GM12878 (cell line): ENCODE data around the gene RPP40. TPM values are rescaled to one million over a fixed set of nuclear protein-coding genes. Genes with fewer than 3 reads are reported as not detected.

ENCODE experiments used
- ATAC-seq: fragments of 200-7000 bp; cut with Tn5 transposase; 3 replicates; pipeline ENCODE4 v1.9.1; 2020; ENCODE audit warnings: mild to moderate bottlenecking, moderate library complexity
- BruUV-seq: library from RNA; stranded (reverse); fragments of 400-500 nt; replicated peaks from 2 replicates; lab custom pipeline; 2021; lab: Mats Ljungman, UMichigan
- CTCF ChIA-PET: fragments of 300-600 bp; sonication (Branson Sonifier 250); formaldehyde crosslinking; extraction: SDS; loops from one replicate; lab custom pipeline; 2021; ENCODE audit warnings: inconsistent platforms; lab: Yijun Ruan, JAX
- POLR2A ChIA-PET: fragments of 350-600 bp; formaldehyde crosslinking; extraction: SDS; loops from one replicate; lab custom pipeline; 2021; ENCODE audit warnings: inconsistent platforms; lab: Charles Lee
- RAD21 ChIA-PET: fragments of 300-600 bp; sonication (Branson Sonifier 250); formaldehyde crosslinking; loops from one replicate; lab custom pipeline; 2023; ENCODE audit warnings: antibody characterized with exemption; ENCODE audit not compliant: unreplicated experiment; lab: Charles Lee
- SMC1A ChIA-PET: fragments of 300-600 bp; sonication (Branson Sonifier 250); formaldehyde crosslinking; loops from one replicate; lab custom pipeline; 2023; ENCODE audit not compliant: unreplicated experiment, uncharacterized antibody; lab: Charles Lee
- DNase-seq: peaks from one replicate; pipeline ENCODE4 v3.0.0-alpha.2; 2011; ENCODE audit warnings: low read depth, low spot score
- FAIRE-seq: peaks from 3 replicates; lab custom pipeline; 2011; peaks lifted over from hg19 to GRCh38; lab: Jason Lieb, UNC
- H2AFZ ChIP-seq: 2 replicates; pipeline ENCODE4 v1.6.0; 2011; ENCODE audit warnings: low read depth, low read length, control low read depth; ENCODE audit not compliant: control insufficient read depth
- H3K27ac ChIP-seq: 2 replicates; pipeline ENCODE4 v1.5.1; 2011; ENCODE audit warnings: control low read depth; ENCODE audit not compliant: control insufficient read depth, insufficient read depth
- H3K27me3 ChIP-seq, 2 experiments: replicated peaks in 1 of 2; 2 replicates each; pipeline versions ENCODE4 v1.6.0 to v1.6.1; 2011; ENCODE audit warnings: low read length in 1 of 2; ENCODE audit not compliant: control insufficient read depth in 2 of 2, insufficient read depth in 2 of 2
- H3K36me3 ChIP-seq, 2 experiments: 2 replicates each; pipeline ENCODE4 v1.5.1; 2011; ENCODE audit warnings: low read length in 1 of 2; ENCODE audit not compliant: control insufficient read depth in 2 of 2, insufficient read depth in 2 of 2
- H3K4me1 ChIP-seq: 2 replicates; pipeline ENCODE4 v1.6.1; 2011; ENCODE audit warnings: mild to moderate bottlenecking, low read length, moderate library complexity, mixed read lengths; ENCODE audit not compliant: control insufficient read depth, insufficient read depth
- H3K4me2 ChIP-seq: 2 replicates; pipeline ENCODE4 v1.6.0; 2011; ENCODE audit warnings: control low read depth; ENCODE audit not compliant: control insufficient read depth, insufficient read depth
- H3K4me3 ChIP-seq: fragments of 200-600 bp; sonication (generic); 2 replicates; pipeline ENCODE4 v1.5.1; 2016
- H3K79me2 ChIP-seq: 2 replicates; pipeline ENCODE4 v1.6.0; 2011; ENCODE audit warnings: low read length; ENCODE audit not compliant: control insufficient read depth, insufficient read depth
- H3K9ac ChIP-seq: 2 replicates; pipeline ENCODE4 v1.8.0; 2011; ENCODE audit warnings: low read length, control low read depth, mixed read lengths; ENCODE audit not compliant: control insufficient read depth, insufficient read depth
- H3K9me3 ChIP-seq: replicated peaks from 3 replicates; pipeline ENCODE4 v1.5.1; 2011; ENCODE audit warnings: mild to moderate bottlenecking, low read length; ENCODE audit not compliant: control insufficient read depth, insufficient read depth
- H4K20me1 ChIP-seq: 2 replicates; pipeline ENCODE4 v1.6.0; 2011; ENCODE audit not compliant: control insufficient read depth, insufficient read depth
- CHD4 ChIP-seq: fragments of 200-600 bp; sonication (generic); IDR thresholded peaks from 2 replicates; pipeline ENCODE4 v1.6.1; 2016; ENCODE audit warnings: mild to moderate bottlenecking
- EED ChIP-seq: sonication (generic); IDR thresholded peaks from 2 replicates; pipeline ENCODE4 v1.6.1; 2016; ENCODE audit warnings: antibody characterized with exemption, low read depth
- NFYA ChIP-seq: IDR thresholded peaks from 2 replicates; pipeline ENCODE4 v1.6.1; 2011; ENCODE audit warnings: low read depth, mild to moderate bottlenecking, low read length, improper control_type of control experiment, borderline replicate concordance
- NR2C2 ChIP-seq: IDR thresholded peaks from 2 replicates; pipeline ENCODE4 v1.6.1; 2011; ENCODE audit warnings: borderline replicate concordance, low read depth; ENCODE audit not compliant: control insufficient read depth, insufficient read length
- PML ChIP-seq: IDR thresholded peaks from 2 replicates; pipeline ENCODE4 v1.6.1; 2012; ENCODE audit warnings: low read length, inconsistent platforms
- RAD21 ChIP-seq: IDR thresholded peaks from 2 replicates; pipeline ENCODE4 v1.6.1; 2011; ENCODE audit warnings: mild to moderate bottlenecking, low read depth, low read length, moderate library complexity; ENCODE audit not compliant: insufficient read depth
- SMARCA5 ChIP-seq: fragments of 450-650 bp; IDR thresholded peaks from 2 replicates; pipeline ENCODE4 v1.6.1; 2017; ENCODE audit warnings: mild to moderate bottlenecking
- WRNIP1 ChIP-seq: IDR thresholded peaks from 2 replicates; pipeline ENCODE4 v1.6.1; 2011; ENCODE audit warnings: low read depth, low read length, improper control_type of control experiment, borderline replicate concordance
- WGBS: methylation state at CpG from one replicate; pipeline ENCODE4 v1.1.6; 2016; ENCODE audit warnings: low lambda C conversion rate; ENCODE audit not compliant: insufficient replicate concordance, insufficient coverage; ENCODE audit errors: missing lambda C conversion rate; 5-methylcytosine and 5-hydroxymethylcytosine counted together
- in situ Hi-C: fragments of 300-500 bp; cut with MboI; formaldehyde crosslinking; loops from 9 replicates; pipeline ENCODE4 v1.14.3; 2018; ENCODE audit warnings: mixed read lengths
- intact Hi-C: fragments of 100-400 bp; cut with micrococcal nuclease; formaldehyde crosslinking; loops from one replicate; pipeline ENCODE4 v1.14.2; 2022; ENCODE audit not compliant: unreplicated experiment
- polyA plus RNA-seq, 11 experiments: library from polyadenylated mRNA; depleted of rRNA in 4 of 11; unstranded in 6 of 11; stranded (reverse) in 5 of 11; fragments of >200 nt; fragmentation: Nextera tagmentation in 4 of 11; fragmentation: Illumina TruSeq in 1 of 11; extraction: Ambion mirVana in 4 of 11; extraction: Trizol in 1 of 11; gene quantifications; 1 replicate in 1 of 11; 2 replicates in 10 of 11; pipeline versions ENCODE4 v1.2.1 to v1.2.3, GENCODE V29; 2011 to 2016; ENCODE audit warnings: inconsistent platforms in 2 of 11, missing spikeins in 2 of 11, low read depth in 1 of 11
- total RNA-seq, 4 experiments: library from RNA; depleted of rRNA in 3 of 4; stranded (reverse); fragments of >200 nt in 3 of 4; fragmentation: Illumina TruSeq in 1 of 4; extraction: Trizol in 1 of 4; gene quantifications; 2 replicates each; pipeline versions ENCODE4 v1.2.1 to v1.2.3, GENCODE V29; 2013 to 2021
- TF ChIP-seq, protein P1 (sequence below): fragments of 150-350 bp; IDR thresholded peaks from 2 replicates; pipeline ENCODE4 v1.6.1; 2016; ENCODE audit warnings: low read depth, low read length

RPP40 gene
- total and polyA plus RNA-seq, 10 of the 15 experiments (the other 5 are each of a cell fraction or from before 2014, with no cell fraction given), result 5.6 to 46.3 (median 21.7) TPM

GRCh38 chr6:5011346-5011745, 7.5 kb upstream of the RPP40 start:
- H3K9me3 ChIP-seq, result no peaks in the 10 kb centered on the region; the same call in 2 of the 3 replicates
- H3K4me3 ChIP-seq, result no peak overlapping the region
- FAIRE-seq (no peak), DNase-seq (no peak), ATAC-seq (no peak)
- H3K4me2 ChIP-seq, result no peak overlapping the region
- no peaks in the 10 kb centered on the region for H4K20me1 ChIP-seq
- no peaks in the 10 kb centered on the region for H3K79me2 ChIP-seq
- TF ChIP-seq EED, result no peak
- TF ChIP-seq NFYA, result no peak
- no peak overlapping the region for H3K9ac ChIP-seq
- H3K27me3 ChIP-seq, result no peaks in the 10 kb centered on the region
- in situ Hi-C loops, result no loop called here
- no peaks in the 10 kb centered on the region for H3K36me3 ChIP-seq
- intact Hi-C loops, result no loop called here
- no peaks in the 10 kb centered on the region for H3K4me1 ChIP-seq
- POLR2A ChIA-PET, result no interaction called here
- SMC1A ChIA-PET, result no interaction called here
- no peak overlapping the region for H2AFZ ChIP-seq
- RAD21 ChIA-PET, result no interaction called here
- H3K27ac ChIP-seq, result no peak overlapping the region
- CTCF ChIA-PET, result interaction anchor here (1.0 kb wide), 1 partner anchor 19 kb away, joined by 3 read pairs; no protein-coding TSS in a partner anchor
- no TSS peak for BruUV-seq
- 72% methylated on average over 12 of the region's 12 CpGs for WGBS

GRCh38 chr6:5007531-5007930, 3.7 kb upstream of the RPP40 start:
- in situ Hi-C loops, result no loop called here

More at GRCh38 chr6:5007531-5007930, 3.7 kb upstream of the RPP40 start:
- CTCF ChIA-PET, result no interaction called here
- no peak overlapping the region for H3K9ac ChIP-seq
- H3K4me1 ChIP-seq, result no peaks in the 10 kb centered on the region; the same call in 1 of the 2 replicates
- H3K4me3 ChIP-seq, result no peak overlapping the region
- H3K27me3 ChIP-seq, result no peaks in the 10 kb centered on the region
- H3K9me3 ChIP-seq, result no peaks in the 10 kb centered on the region
- SMC1A ChIA-PET, result no interaction called here
- no peak for ATAC-seq
- no peaks in the 10 kb centered on the region for H3K36me3 ChIP-seq
- POLR2A ChIA-PET, result interaction anchor here (0.7 kb wide), 1 partner anchor 217 kb away, joined by 3 read pairs; no protein-coding TSS in a partner anchor
- no peaks in the 10 kb centered on the region for H4K20me1 ChIP-seq
- FAIRE-seq, result no peak
- WGBS, result 60% methylated on average over 3 of the region's 3 CpGs
- RAD21 ChIA-PET, result no interaction called here
- H3K4me2 ChIP-seq, result no peak overlapping the region
- no peak for TF ChIP-seq NR2C2
- no peak for TF ChIP-seq WRNIP1
- TF ChIP-seq PML, result no peak
- TF ChIP-seq, protein P1, sequence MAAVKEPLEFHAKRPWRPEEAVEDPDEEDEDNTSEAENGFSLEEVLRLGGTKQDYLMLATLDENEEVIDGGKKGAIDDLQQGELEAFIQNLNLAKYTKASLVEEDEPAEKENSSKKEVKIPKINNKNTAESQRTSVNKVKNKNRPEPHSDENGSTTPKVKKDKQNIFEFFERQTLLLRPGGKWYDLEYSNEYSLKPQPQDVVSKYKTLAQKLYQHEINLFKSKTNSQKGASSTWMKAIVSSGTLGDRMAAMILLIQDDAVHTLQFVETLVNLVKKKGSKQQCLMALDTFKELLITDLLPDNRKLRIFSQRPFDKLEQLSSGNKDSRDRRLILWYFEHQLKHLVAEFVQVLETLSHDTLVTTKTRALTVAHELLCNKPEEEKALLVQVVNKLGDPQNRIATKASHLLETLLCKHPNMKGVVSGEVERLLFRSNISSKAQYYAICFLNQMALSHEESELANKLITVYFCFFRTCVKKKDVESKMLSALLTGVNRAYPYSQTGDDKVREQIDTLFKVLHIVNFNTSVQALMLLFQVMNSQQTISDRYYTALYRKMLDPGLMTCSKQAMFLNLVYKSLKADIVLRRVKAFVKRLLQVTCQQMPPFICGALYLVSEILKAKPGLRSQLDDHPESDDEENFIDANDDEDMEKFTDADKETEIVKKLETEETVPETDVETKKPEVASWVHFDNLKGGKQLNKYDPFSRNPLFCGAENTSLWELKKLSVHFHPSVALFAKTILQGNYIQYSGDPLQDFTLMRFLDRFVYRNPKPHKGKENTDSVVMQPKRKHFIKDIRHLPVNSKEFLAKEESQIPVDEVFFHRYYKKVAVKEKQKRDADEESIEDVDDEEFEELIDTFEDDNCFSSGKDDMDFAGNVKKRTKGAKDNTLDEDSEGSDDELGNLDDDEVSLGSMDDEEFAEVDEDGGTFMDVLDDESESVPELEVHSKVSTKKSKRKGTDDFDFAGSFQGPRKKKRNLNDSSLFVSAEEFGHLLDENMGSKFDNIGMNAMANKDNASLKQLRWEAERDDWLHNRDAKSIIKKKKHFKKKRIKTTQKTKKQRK, result no peak
- no peak for TF ChIP-seq CHD4
- no peak for TF ChIP-seq SMARCA5
- no peak for TF ChIP-seq RAD21
- H3K27ac ChIP-seq, result no peak overlapping the region
- no peak overlapping the region for H2AFZ ChIP-seq
- DNase-seq, result no peak
- intact Hi-C loops, result no loop called here
- BruUV-seq, result no TSS peak
- no peaks in the 10 kb centered on the region for H3K79me2 ChIP-seq
